IMR-90 (cell line): ENCODE results near the gene PITHD1. TPM values are rescaled to one million over a fixed set of nuclear protein-coding genes. Genes with fewer than 3 reads are reported as not detected.

Experiments used
- ATAC-seq: fragments of 200-7000 bp; cut with Tn5 transposase; 2 replicates; pipeline ENCODE4 v1.9.1; 2020; ENCODE audit warnings: low read depth, mild to moderate bottlenecking, moderate library complexity
- BruUV-seq: library from RNA; stranded (reverse); fragments of 400-500 nt; replicated peaks from 2 replicates; lab custom pipeline; 2021; lab: Mats Ljungman, UMichigan
- CTCF ChIA-PET: fragments of 300-600 bp; formaldehyde crosslinking; extraction: SDS; loops from one replicate; lab custom pipeline; 2021; ENCODE audit warnings: antibody characterized with exemption; lab: Yijun Ruan, JAX
- POLR2A ChIA-PET: fragments of 300-600 bp; sonication (Branson Sonifier 250); formaldehyde crosslinking; loops from one replicate; lab custom pipeline; 2022; ENCODE audit warnings: antibody characterized with exemption; ENCODE audit not compliant: unreplicated experiment; lab: Charles Lee
- DNase-seq: peaks from one replicate; pipeline ENCODE4 v3.0.0; 2013
- H2AFZ ChIP-seq: replicated peaks from 2 replicates; pipeline ENCODE3; 2013; ENCODE audit warnings: low read length, mild to moderate bottlenecking; ENCODE audit not compliant: poor library complexity
- H2AK5ac ChIP-seq: 2 replicates; pipeline ENCODE4 v1.6.1; 2013; ENCODE audit warnings: low read depth, low read length, inconsistent platforms
- H2AK9ac ChIP-seq: replicated peaks from 2 replicates; pipeline ENCODE3; 2013; ENCODE audit warnings: mild to moderate bottlenecking, low read depth, low read length, moderate library complexity; ENCODE audit not compliant: poor library complexity
- H2BK120ac ChIP-seq: 2 replicates; pipeline ENCODE4 v1.6.1; 2013; ENCODE audit warnings: low read depth, low read length, inconsistent platforms
- H2BK15ac ChIP-seq: 3 replicates; pipeline ENCODE4 v1.6.1; 2013; ENCODE audit warnings: low read depth, low read length, inconsistent platforms
- H2BK20ac ChIP-seq: 2 replicates; pipeline ENCODE4 v1.6.1; 2013; ENCODE audit warnings: low read depth, mild to moderate bottlenecking, inconsistent platforms, low read length, moderate library complexity
- H2BK5ac ChIP-seq: 2 replicates; pipeline ENCODE4 v1.6.1; 2013; ENCODE audit warnings: mild to moderate bottlenecking, low read depth, low read length, inconsistent platforms; ENCODE audit not compliant: poor library complexity, severe bottlenecking
- H3K14ac ChIP-seq: replicated peaks from 2 replicates; pipeline ENCODE4 v1.6.1; 2013; ENCODE audit warnings: low read depth, low read length, inconsistent platforms
- H3K18ac ChIP-seq: 2 replicates; pipeline ENCODE4 v1.6.1; 2013; ENCODE audit warnings: low read depth, low read length, control low read depth
- H3K23ac ChIP-seq: 2 replicates; pipeline ENCODE4 v1.6.1; 2013; ENCODE audit warnings: low read depth, low read length, inconsistent platforms
- H3K27ac ChIP-seq: 2 replicates; pipeline ENCODE4 v1.5.1; 2013; ENCODE audit warnings: mild to moderate bottlenecking, control low read depth, low read length; ENCODE audit not compliant: insufficient read depth
- H3K27me3 ChIP-seq: 2 replicates; pipeline ENCODE4 v1.6.1; 2013; ENCODE audit warnings: low read length; ENCODE audit not compliant: control insufficient read depth, insufficient read depth
- H3K36me3 ChIP-seq: 2 replicates; pipeline ENCODE4 v1.6.1; 2013; ENCODE audit warnings: low read length, mixed read lengths; ENCODE audit not compliant: control insufficient read depth, insufficient read depth
- H3K4ac ChIP-seq: 2 replicates; pipeline ENCODE4 v1.6.1; 2013; ENCODE audit warnings: low read depth, low read length, inconsistent platforms
- H3K4me1 ChIP-seq: 2 replicates; pipeline ENCODE4 v1.6.1; 2013; ENCODE audit warnings: low read length, mixed read lengths; ENCODE audit not compliant: control insufficient read depth, insufficient read depth
- H3K4me2 ChIP-seq: 2 replicates; pipeline ENCODE4 v1.6.1; 2013; ENCODE audit warnings: low read depth, mild to moderate bottlenecking, control low read depth, low read length, moderate library complexity
- H3K4me3 ChIP-seq: 2 replicates; pipeline ENCODE4 v1.5.1; 2013; ENCODE audit warnings: low read depth, mild to moderate bottlenecking, control low read depth, low read length, moderate library complexity; ENCODE audit not compliant: insufficient read depth
- H3K56ac ChIP-seq: 2 replicates; pipeline ENCODE4 v1.6.1; 2013; ENCODE audit warnings: low read length, inconsistent platforms; ENCODE audit not compliant: insufficient read depth; ENCODE audit errors: extremely low read depth
- H3K79me1 ChIP-seq, 2 experiments: 2 replicates each; pipeline ENCODE4 v1.6.1; 2013; ENCODE audit warnings: low read length in 2 of 2, inconsistent platforms in 1 of 2, low read depth in 1 of 2
- H3K9ac ChIP-seq: 2 replicates; pipeline ENCODE4 v1.6.1; 2013; ENCODE audit warnings: low read depth, low read length, control low read depth
- H3K9me1 ChIP-seq: 2 replicates; pipeline ENCODE4 v1.6.1; 2013; ENCODE audit warnings: low read length, inconsistent platforms; ENCODE audit not compliant: insufficient read depth
- H3K9me3 ChIP-seq: 2 replicates; pipeline ENCODE4 v1.6.1; 2013; ENCODE audit warnings: low read length; ENCODE audit not compliant: control insufficient read depth, insufficient read depth
- H4K20me1 ChIP-seq: 2 replicates; pipeline ENCODE4 v1.6.1; 2013; ENCODE audit warnings: low read length, inconsistent platforms; ENCODE audit not compliant: insufficient read depth
- H4K5ac ChIP-seq: 2 replicates; pipeline ENCODE4 v1.6.1; 2013; ENCODE audit warnings: mild to moderate bottlenecking, low read depth, low read length, control low read depth
- H4K8ac ChIP-seq, 2 experiments: 2 replicates each; pipeline ENCODE4 v1.6.1; 2013; ENCODE audit warnings: low read depth in 2 of 2, low read length in 2 of 2, control low read depth in 1 of 2, inconsistent platforms in 1 of 2
- H4K91ac ChIP-seq: 2 replicates; pipeline ENCODE4 v1.6.1; 2013; ENCODE audit warnings: low read depth, low read length, inconsistent platforms; ENCODE audit not compliant: insufficient read depth
- CEBPB ChIP-seq: IDR thresholded peaks from 2 replicates; pipeline ENCODE4 v1.6.1; 2012; ENCODE audit warnings: low read depth, low read length, improper control_type of control experiment
- CHD1 ChIP-seq: IDR thresholded peaks from 2 replicates; pipeline ENCODE4 v1.6.1; 2012; ENCODE audit warnings: low read depth, low read length, improper control_type of control experiment
- WGBS, 2 experiments: methylation state at CpG; one replicate each; pipeline versions ENCODE4 v1.1.5 to v1.1.7; 2013; ENCODE audit warnings: missing lambda C conversion rate in 2 of 2; ENCODE audit not compliant: insufficient read length in 1 of 2; ENCODE audit errors: extremely low coverage in 2 of 2; 5-methylcytosine and 5-hydroxymethylcytosine counted together
- dilution Hi-C: fragments of 300-500 bp; cut with HindIII; formaldehyde crosslinking; loops from one replicate; pipeline ENCODE4 v1.14.3; 2018; ENCODE audit warnings: low sequenced_read_pairs; ENCODE audit not compliant: unreplicated experiment
- in situ Hi-C: fragments of 300-500 bp; cut with MboI; formaldehyde crosslinking; loops from 3 replicates; pipeline ENCODE4 v1.14.3; 2019; ENCODE audit warnings: low sequenced_read_pairs, inconsistent platforms, mixed read lengths
- intact Hi-C: fragments of 100-400 bp; cut with micrococcal nuclease; formaldehyde crosslinking; loops from 2 replicates; pipeline ENCODE4 v1.10.0; 2022
- polyA plus RNA-seq, 3 experiments: library from polyadenylated mRNA; depleted of rRNA; stranded (reverse); fragments of >200 nt; gene quantifications; 2 replicates each; pipeline ENCODE4 v1.2.3, GENCODE V29; 2012; ENCODE audit warnings: low replicate concordance in 1 of 3
- total RNA-seq: library from RNA; depleted of rRNA; stranded (reverse); fragments of >200 nt; gene quantifications from 2 replicates; pipeline ENCODE4 v1.2.3, GENCODE V29; 2012

The PITHD1 gene
- total and polyA plus RNA-seq, 2 of the 4 experiments (the other 2 are of a cell fraction) = 23.8 to 32.0 TPM

- no peak overlapping the region for H3K18ac ChIP-seq
- H3K4me3 ChIP-seq = peak overlapping the region; percentile 54
- H2BK15ac ChIP-seq = no peak overlapping the region
- no peak overlapping the region for H2BK120ac ChIP-seq
- peak overlapping the region; percentile 63 to 93 for H4K8ac ChIP-seq
- in situ Hi-C loops = no loop called here
- 18% methylated on average over 7 of the region's 19 CpGs; no CpG with 5 or more reads in 1 of the 2 experiments for WGBS, 2 experiments
- H2AK5ac ChIP-seq = peak overlapping the region; percentile 75
- no peaks in the 10 kb centered on the region for H3K9me3 ChIP-seq
- no TSS peak for BruUV-seq
- peak overlapping the region; percentile 91; the same call in 1 of the 2 replicates for H3K23ac ChIP-seq
- peak overlapping the region; percentile 26 for H3K14ac ChIP-seq
- H3K4ac ChIP-seq = peak overlapping the region; percentile 86
- H2AK9ac ChIP-seq = peak overlapping the region; percentile 98
- H3K9me1 ChIP-seq = peaks cover 12% of the 10 kb centered on the region; the same call in 1 of the 2 replicates
- H2AFZ ChIP-seq = peak overlapping the region; percentile 94
- TF ChIP-seq CHD1 (no peak), CEBPB (peak; percentile 51)
- H2BK20ac ChIP-seq = no peak overlapping the region
- ChIA-PET POLR2A (no interaction called here), CTCF (no interaction called here)
- H3K4me2 ChIP-seq = peak overlapping the region; percentile 81
- no peak overlapping the region for H4K5ac ChIP-seq
- no peak overlapping the region for H4K91ac ChIP-seq
- peaks cover 17 to 37% of the 10 kb centered on the region in 2 experiments for H3K79me1 ChIP-seq
- intact Hi-C loops = no loop called here
- peaks cover 21% of the 10 kb centered on the region for H3K36me3 ChIP-seq
- no peaks in the 10 kb centered on the region for H3K27me3 ChIP-seq
- peak overlapping the region; percentile 73 for H3K56ac ChIP-seq
- dilution Hi-C loops = no loop called here
- peak overlapping the region; percentile 54 for H3K9ac ChIP-seq
- no peaks in the 10 kb centered on the region for H4K20me1 ChIP-seq
- DNase-seq = no peak
- ATAC-seq = no peak
- H3K27ac ChIP-seq = peak overlapping the region; percentile 75; the same call in 1 of the 2 replicates
- H3K4me1 ChIP-seq = peaks cover 7% of the 10 kb centered on the region; the same call in 1 of the 2 replicates
- H2BK5ac ChIP-seq = no peak overlapping the region
Measured at GRCh38 chr1:23801338-23801748, 23.1 kb downstream of the PITHD1 start.
